ENCODE data around the gene SPG11. TPM values are rescaled to one million over a fixed set of nuclear protein-coding genes. Genes with fewer than 3 reads are reported as not detected.
"Not testable (repeated sequence)": the region's sequence is repeated elsewhere in the genome, so short reads cannot be mapped to it uniquely, and the experiment has no call there.

SPG11 gene, protein sequence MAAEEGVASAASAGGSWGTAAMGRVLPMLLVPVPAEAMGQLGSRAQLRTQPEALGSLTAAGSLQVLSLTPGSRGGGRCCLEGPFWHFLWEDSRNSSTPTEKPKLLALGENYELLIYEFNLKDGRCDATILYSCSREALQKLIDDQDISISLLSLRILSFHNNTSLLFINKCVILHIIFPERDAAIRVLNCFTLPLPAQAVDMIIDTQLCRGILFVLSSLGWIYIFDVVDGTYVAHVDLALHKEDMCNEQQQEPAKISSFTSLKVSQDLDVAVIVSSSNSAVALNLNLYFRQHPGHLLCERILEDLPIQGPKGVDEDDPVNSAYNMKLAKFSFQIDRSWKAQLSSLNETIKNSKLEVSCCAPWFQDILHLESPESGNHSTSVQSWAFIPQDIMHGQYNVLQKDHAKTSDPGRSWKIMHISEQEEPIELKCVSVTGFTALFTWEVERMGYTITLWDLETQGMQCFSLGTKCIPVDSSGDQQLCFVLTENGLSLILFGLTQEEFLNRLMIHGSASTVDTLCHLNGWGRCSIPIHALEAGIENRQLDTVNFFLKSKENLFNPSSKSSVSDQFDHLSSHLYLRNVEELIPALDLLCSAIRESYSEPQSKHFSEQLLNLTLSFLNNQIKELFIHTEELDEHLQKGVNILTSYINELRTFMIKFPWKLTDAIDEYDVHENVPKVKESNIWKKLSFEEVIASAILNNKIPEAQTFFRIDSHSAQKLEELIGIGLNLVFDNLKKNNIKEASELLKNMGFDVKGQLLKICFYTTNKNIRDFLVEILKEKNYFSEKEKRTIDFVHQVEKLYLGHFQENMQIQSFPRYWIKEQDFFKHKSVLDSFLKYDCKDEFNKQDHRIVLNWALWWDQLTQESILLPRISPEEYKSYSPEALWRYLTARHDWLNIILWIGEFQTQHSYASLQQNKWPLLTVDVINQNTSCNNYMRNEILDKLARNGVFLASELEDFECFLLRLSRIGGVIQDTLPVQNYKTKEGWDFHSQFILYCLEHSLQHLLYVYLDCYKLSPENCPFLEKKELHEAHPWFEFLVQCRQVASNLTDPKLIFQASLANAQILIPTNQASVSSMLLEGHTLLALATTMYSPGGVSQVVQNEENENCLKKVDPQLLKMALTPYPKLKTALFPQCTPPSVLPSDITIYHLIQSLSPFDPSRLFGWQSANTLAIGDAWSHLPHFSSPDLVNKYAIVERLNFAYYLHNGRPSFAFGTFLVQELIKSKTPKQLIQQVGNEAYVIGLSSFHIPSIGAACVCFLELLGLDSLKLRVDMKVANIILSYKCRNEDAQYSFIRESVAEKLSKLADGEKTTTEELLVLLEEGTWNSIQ (N-terminal part only)
- 41.6 TPM for polyA plus RNA-seq (ENCODE audit: insufficient read length)

DNA sequence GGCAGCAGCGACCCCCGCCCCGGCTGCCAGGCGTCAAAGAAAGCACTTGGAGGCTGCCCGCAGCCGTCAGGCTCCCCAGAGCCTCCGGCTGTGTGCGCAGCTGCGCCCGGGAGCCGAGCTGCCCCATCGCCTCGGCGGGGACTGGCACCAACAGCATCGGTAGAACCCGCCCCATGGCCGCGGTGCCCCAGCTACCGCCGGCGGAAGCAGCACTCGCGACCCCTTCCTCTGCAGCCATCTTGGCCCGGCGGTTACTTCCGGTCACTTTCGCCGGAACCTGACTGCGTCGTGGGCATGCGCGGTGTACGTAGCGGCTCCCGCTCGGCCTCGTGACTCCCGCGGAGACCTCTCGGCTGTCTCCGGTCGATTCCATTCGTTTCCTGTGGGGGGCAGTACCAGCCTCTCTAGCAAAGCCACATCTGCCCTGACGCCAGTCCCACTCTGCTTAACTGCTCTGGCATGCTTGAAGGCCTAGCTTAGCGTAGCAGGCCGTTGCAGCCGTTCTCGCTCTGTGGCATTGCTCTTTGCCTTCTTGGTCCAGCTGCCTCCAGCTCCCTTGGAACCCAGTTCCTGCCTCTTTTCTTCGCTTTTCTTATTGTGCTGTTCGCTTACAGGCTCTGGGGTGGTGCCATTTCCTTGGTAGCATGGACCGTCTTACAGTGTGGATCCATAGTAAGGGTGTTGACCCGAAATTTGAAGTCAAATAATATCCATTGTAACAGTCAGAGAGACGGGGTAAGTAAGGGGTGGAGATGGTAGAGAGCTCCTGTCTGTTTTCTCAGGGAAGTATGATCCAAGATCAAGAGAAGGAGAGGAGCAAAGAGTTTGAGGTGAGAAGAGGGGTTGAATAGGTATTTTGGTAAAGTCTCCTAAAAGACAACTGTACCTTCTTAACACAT, at the start of gene SPG11:
SPG11 (minus strand) TSS at position 253 of the 899 bp plus-strand sequence; CDS start at position 238, 15 bp downstream.
- DNase-seq (ENCODE audit: low read depth), result peak; percentile 92

DNA sequence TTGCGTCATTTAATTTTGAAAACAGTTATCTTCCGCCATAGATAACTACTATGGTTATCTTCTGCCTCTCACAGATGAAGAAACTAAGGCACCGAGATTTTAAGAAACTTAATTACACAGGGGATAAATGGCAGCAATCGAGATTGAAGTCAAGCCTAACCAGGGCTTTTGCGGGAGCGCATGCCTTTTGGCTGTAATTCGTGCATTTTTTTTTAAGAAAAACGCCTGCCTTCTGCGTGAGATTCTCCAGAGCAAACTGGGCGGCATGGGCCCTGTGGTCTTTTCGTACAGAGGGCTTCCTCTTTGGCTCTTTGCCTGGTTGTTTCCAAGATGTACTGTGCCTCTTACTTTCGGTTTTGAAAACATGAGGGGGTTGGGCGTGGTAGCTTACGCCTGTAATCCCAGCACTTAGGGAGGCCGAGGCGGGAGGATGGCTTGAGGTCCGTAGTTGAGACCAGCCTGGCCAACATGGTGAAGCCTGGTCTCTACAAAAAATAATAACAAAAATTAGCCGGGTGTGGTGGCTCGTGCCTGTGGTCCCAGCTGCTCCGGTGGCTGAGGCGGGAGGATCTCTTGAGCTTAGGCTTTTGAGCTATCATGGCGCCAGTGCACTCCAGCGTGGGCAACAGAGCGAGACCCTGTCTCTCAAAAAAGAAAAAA, 49.0 kb upstream of the SPG11 start:
- no peak for DNase-seq (ENCODE audit: low read depth)

DNA sequence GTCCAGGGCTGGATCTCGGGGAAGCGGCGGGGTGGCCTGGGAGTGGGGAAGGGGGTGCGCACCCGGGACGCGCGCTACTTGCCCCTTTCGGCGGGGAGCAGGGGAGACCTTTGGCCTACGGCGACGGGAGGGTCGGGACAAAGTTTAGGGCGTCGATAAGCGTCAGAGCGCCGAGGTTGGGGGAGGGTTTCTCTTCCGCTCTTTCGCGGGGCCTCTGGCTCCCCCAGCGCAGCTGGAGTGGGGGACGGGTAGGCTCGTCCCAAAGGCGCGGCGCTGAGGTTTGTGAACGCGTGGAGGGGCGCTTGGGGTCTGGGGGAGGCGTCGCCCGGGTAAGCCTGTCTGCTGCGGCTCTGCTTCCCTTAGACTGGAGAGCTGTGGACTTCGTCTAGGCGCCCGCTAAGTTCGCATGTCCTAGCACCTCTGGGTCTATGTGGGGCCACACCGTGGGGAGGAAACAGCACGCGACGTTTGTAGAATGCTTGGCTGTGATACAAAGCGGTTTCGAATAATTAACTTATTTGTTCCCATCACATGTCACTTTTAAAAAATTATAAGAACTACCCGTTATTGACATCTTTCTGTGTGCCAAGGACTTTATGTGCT, 48.4 kb upstream of the SPG11 start:
- DNase-seq (ENCODE audit: low read depth), result no peak

DNA sequence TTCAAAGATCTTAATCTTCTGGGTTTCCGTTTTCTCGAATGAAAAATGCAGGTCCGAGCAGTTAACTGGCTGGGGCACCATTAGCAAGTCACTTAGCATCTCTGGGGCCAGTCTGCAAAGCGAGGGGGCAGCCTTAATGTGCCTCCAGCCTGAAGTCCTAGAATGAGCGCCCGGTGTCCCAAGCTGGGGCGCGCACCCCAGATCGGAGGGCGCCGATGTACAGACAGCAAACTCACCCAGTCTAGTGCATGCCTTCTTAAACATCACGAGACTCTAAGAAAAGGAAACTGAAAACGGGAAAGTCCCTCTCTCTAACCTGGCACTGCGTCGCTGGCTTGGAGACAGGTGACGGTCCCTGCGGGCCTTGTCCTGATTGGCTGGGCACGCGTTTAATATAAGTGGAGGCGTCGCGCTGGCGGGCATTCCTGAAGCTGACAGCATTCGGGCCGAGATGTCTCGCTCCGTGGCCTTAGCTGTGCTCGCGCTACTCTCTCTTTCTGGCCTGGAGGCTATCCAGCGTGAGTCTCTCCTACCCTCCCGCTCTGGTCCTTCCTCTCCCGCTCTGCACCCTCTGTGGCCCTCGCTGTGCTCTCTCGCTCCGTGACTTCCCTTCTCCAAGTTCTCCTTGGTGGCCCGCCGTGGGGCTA, 47.8 kb upstream of the SPG11 start, which contains the start of the genes B2M and PATL2:
B2M (plus strand) TSS at position 422 of the 647 bp plus-strand sequence; CDS start at position 452, 30 bp downstream.
PATL2 (minus strand) TSS at position 228 of the 647 bp plus-strand sequence. CDS start 34,833 bp downstream, outside the sequence.
- peak; percentile 81 for DNase-seq (ENCODE audit: low read depth)

DNA sequence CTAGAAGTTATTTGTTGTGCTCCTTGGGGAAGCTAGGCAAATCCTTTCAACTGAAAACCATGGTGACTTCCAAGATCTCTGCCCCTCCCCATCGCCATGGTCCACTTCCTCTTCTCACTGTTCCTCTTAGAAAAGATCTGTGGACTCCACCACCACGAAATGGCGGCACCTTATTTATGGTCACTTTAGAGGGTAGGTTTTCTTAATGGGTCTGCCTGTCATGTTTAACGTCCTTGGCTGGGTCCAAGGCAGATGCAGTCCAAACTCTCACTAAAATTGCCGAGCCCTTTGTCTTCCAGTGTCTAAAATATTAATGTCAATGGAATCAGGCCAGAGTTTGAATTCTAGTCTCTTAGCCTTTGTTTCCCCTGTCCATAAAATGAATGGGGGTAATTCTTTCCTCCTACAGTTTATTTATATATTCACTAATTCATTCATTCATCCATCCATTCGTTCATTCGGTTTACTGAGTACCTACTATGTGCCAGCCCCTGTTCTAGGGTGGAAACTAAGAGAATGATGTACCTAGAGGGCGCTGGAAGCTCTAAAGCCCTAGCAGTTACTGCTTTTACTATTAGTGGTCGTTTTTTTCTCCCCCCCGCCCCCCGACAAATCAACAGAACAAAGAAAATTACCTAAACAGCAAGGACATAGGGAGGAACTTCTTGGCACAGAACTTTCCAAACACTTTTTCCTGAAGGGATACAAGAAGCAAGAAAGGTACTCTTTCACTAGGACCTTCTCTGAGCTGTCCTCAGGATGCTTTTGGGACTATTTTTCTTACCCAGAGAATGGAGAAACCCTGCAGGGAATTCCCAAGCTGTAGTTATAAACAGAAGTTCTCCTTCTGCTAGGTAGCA, 47.0 kb upstream of the SPG11 start:
- no peak for DNase-seq (ENCODE audit: low read depth)

DNA sequence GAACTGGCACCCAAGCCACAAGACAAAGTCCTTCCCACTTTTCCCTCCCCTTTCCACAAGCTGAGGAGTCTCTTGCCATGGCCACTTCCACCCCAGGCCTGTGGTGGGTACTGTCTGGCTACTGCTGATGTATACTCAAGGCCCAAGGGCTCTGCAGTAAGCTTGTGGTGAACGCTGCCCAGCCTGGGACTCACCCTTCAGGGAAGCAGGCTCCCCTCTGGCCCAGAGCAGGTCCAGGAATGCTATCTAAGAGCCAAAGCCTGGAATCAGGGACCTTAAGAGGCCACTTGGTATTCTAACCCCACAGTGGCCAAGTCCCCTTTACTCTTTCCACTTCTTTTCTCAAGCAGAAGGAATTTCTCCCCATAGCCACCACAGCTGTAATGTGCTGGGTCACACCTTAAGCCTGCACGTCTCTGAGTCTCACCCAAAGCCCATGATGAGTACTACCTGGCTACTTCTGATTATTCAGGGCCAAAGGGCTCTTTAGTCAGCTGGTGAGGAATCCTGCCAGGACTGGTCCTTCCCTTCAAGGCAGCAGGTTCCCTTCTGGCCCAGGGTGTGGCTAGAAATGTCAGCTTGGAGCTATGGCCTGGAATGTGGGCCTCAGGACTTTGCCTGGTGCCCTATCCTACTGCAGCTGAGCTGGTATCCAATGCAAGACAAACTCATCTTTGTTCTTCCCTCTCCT, 43.6 kb upstream of the SPG11 start:
- DNase-seq (ENCODE audit: low read depth), result no peak

DNA sequence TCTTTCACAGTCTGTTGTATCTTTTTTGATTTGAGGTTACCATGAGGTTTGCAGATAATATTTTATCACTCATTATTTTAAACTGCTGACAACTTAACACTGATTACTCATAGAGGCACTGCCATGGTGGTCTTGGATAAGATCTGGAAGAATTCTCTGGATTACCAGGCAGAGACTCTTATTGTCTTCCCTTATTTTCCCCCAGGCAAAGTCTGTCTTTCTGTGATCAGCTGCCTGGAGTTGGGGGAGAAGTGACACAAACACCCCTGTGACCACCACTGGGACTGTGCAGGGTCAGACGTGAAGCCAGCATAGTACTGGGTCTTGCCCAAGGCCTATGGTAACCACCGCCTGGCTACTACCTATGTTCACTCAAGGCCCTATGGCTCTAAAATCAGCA, 42.9 kb upstream of the SPG11 start:
- no peak for DNase-seq (ENCODE audit: low read depth)

DNA sequence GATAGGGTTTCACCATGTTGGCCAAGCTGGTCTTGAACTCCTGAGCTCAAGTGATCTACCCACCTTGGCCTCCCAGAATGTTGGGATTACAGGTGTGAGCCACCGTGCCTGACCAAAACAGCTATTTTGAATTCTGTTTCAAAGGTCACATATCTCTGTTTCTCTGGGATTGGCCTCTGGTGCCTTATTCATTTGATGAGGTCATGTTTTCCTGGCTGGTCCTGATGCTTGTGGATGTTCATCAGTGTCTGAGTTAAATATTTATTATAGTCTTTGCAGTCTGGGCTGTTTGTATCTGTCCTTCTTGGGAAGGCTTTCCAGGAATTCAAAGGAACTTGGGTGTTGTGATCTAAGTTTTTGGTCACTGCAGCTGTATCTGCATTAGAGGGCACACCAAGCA, 42.5 kb upstream of the SPG11 start:
- DNase-seq (ENCODE audit: low read depth), result no peak

DNA sequence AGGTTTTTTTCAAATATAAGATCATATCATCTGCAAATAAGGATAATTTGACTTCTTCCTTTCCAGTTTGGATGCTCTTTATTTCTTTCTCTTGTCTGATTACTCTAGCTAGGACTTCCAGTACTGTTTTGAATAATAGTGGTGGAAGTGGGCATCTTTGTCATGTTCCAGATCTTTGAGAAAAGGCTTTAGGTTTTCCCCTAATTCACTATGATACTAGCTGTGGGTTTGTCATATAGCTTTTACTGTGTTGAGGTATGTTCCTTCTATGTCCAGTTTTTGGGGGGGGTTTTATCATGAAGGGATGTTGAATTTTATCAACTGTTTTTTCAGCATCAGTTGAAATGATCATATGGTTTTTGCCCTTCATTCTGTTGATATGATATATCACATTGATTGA, 37.2 kb upstream of the SPG11 start:
- DNase-seq (ENCODE audit: low read depth), result not testable (repeated sequence)

DNA sequence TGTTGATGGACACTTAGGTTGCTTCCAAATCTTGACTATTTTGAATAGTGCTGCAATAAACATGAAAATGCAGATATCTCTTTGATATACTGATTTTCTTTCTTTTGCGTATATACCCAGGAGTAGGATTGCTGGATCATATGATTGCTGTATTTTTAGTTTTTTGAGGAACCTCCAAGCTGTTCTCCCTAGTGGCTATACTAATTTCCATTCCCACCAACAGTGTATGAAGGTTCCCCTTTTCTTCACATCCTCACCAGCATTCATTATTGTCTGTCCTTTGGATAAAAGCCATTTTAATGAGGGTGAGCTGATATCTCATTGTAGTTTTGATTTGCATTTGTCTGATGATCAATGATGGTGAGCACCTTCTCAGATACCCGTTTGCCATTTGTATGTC, 35.2 kb upstream of the SPG11 start:
- DNase-seq (ENCODE audit: low read depth), result no peak

DNA sequence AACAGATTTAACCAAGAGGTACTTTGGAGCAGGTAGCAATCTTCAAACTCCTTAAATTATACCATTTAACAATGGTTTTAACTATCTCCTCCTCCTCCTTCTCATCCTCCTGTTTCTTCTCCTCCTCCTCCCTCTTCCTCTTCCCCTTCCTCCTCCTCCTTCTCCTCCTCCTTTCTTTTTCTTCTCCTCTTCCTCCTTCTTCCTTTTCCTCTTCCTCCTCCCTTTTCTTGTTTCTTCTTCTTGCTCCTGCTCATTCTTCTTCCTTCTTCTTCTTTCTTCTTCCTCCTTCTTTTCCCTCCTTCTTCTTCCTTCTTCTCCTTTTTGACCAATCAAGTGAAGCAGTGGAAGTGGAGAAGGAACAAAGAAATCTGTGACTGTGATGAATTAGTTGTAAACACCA, 33.6 kb upstream of the SPG11 start:
- no peak for DNase-seq (ENCODE audit: low read depth)

DNA sequence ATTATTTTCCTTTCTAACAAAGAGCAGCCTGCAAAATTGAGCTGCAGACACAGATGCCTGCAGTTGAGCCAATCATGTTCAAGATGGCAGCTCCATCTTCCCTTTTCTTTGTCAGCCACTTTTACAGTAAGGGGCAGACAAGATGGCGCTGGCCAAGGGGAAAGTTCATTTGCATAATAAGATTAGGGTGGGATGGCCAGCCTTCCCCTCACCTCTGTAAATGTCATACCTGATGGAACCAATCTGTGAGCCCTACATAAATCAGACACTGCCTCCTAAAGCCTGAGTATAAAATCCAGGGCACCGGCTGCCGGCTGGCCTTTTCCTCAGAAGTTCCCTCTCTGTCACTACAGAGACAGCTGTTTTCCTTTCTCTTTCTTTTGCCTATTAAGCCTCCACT, 31.8 kb upstream of the SPG11 start:
- DNase-seq (ENCODE audit: low read depth), result no peak

DNA sequence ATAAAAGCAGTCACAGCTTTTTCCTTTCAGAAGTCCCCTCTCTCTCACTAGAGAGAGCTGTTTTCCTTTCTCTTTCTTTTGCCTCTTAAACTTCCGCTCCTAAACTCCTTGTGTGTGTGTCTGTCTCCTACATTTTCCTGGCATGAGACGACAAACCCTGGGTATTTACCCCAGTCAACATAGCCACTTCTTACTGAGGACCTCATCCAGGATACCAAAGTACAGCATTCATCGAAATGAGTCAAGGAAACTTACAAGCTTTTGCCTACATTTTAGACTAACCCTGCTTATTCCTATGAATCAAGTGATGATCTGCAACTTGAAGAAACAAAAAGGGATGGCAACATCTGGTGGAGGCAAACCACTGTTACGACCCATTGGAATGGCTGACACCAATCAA, 31.0 kb upstream of the SPG11 start:
- DNase-seq (ENCODE audit: low read depth), result no peak

DNA sequence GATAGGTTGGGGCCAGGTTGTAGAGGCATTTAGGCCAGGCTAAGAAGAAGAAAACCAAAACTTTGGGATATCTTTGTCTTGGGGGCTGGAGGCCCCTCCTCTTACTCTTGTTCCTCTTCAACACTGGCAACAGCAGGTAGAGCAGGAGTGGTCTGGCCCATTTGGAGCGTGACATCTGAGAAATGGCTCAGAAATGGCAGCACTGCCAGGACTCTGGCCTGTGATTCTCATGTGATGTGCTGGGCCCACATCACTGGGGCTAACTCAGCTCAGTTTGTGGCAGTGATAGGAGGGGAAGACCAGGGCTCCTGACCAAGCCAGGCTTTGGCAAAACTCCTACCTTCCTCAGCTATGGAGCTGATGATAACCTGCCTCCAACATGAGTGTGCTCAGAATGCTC, 29.2 kb upstream of the SPG11 start:
- DNase-seq (ENCODE audit: low read depth), result no peak

DNA sequence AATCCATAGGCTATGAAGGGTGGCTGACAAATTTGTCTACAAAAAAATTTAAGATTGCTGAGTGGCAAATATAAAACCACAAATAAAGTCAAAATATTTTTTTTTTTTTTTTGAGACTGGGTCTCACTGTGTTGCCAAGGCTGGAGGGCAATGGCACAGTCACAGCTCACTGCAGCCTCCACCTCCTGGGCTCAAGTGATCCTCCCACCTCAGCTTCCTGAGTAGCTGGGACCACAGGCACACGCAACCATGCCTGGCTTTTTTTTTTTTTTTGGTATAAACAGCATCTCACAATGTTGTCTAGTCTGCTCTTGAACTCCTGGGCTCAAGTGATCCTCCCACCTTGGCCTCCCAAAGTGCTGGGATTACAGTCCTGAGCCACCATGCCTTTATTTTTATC, 26.8 kb upstream of the SPG11 start:
- not testable (repeated sequence) for DNase-seq (ENCODE audit: low read depth)

DNA sequence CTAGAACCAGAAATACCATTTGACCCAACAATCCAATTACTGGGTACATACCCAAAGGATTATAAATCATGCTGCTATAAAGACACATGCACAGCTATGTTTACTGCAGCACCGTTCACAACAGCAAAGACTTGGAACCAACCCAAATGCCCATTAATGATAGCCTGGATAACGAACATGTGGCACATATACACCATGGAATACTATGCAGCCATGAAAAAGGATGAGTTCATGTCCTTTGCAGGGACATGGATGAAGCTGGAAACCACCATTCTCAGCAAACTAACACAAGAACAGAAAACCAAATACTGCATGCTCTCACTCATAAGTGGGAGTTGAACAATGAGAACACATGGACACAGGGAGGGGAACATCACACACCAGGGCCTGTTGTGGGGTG, 25.9 kb upstream of the SPG11 start:
- DNase-seq (ENCODE audit: low read depth), result not testable (repeated sequence)
